BE2C (cell line): ENCODE data around the gene CARD9.

Source experiments
- DNase-seq: peaks from one replicate; pipeline ENCODE4 v3.0.0-alpha.2; 2020
- H3K27me3 ChIP-seq: fragments of 250-450 bp; sonication (Bioruptor Pico); 2 replicates; pipeline ENCODE4 v1.5.1; 2020; ENCODE audit warnings: mild to moderate bottlenecking
- H3K36me3 ChIP-seq: fragments of 250-450 bp; sonication (Bioruptor Pico); 2 replicates; pipeline ENCODE4 v1.5.1; 2020; ENCODE audit warnings: mild to moderate bottlenecking
- H3K4me1 ChIP-seq: fragments of 250-450 bp; sonication (Bioruptor Pico); 2 replicates; pipeline ENCODE4 v1.5.1; 2020
- H3K4me3 ChIP-seq: 2 replicates; pipeline ENCODE4 v1.5.1; 2011; ENCODE audit warnings: low read depth, low read length
- H3K9me3 ChIP-seq: fragments of 250-450 bp; sonication (Bioruptor Pico); 2 replicates; pipeline ENCODE4 v1.5.1; 2020
- TF ChIP-seq, protein P1 (sequence below): IDR thresholded peaks from 2 replicates; pipeline ENCODE4 v1.5.1; 2012; ENCODE audit warnings: mild to moderate bottlenecking, low read depth, low read length

The CARD9 gene

DNA sequence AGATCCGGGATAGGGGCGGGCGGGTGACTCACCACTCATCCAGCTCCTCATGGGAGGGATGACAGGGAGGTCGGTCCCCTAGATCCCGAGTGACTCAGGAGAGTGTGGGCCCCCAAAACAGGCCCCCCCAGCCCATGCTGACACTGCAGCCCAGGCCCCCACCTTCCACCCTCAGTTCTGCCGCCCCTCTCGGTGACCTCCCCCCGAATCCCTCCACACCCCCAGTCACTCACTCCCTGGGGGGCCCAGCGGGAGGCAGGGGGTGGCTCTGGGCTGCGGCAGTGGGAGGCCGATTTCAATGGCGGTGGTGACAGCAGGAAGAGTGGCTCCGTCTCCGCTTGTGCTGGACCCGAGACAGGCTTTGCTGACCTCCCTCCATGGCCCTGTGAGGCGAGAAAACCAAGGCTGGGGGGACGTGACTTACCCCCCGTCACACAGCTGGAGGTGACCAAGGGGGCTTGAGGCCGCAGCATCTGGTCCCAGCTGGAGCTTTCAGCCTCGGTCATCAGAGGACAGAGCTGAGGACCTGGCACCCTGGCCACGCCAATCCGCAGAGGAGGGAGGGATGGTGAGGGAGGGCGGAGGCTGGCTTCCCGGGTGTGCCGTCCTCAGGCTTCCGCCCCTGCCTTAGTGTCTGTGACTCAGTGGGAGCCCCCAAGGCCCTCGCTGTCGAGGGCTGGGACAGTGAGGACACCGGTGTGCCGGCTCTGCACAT is 37.2 kb downstream of the CARD9 start:
- Histone ChIP-seq H3K4me1 (no peaks in the 10 kb centered on the region), H3K36me3 (peaks cover 54% of the 10 kb centered on the region), H3K4me3 (no peak overlapping the region), H3K27me3 (no peaks in the 10 kb centered on the region), H3K9me3 (no peaks in the 10 kb centered on the region)
- TF ChIP-seq, protein P1, sequence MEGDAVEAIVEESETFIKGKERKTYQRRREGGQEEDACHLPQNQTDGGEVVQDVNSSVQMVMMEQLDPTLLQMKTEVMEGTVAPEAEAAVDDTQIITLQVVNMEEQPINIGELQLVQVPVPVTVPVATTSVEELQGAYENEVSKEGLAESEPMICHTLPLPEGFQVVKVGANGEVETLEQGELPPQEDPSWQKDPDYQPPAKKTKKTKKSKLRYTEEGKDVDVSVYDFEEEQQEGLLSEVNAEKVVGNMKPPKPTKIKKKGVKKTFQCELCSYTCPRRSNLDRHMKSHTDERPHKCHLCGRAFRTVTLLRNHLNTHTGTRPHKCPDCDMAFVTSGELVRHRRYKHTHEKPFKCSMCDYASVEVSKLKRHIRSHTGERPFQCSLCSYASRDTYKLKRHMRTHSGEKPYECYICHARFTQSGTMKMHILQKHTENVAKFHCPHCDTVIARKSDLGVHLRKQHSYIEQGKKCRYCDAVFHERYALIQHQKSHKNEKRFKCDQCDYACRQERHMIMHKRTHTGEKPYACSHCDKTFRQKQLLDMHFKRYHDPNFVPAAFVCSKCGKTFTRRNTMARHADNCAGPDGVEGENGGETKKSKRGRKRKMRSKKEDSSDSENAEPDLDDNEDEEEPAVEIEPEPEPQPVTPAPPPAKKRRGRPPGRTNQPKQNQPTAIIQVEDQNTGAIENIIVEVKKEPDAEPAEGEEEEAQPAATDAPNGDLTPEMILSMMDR, result no peak
- no peak for DNase-seq

DNA sequence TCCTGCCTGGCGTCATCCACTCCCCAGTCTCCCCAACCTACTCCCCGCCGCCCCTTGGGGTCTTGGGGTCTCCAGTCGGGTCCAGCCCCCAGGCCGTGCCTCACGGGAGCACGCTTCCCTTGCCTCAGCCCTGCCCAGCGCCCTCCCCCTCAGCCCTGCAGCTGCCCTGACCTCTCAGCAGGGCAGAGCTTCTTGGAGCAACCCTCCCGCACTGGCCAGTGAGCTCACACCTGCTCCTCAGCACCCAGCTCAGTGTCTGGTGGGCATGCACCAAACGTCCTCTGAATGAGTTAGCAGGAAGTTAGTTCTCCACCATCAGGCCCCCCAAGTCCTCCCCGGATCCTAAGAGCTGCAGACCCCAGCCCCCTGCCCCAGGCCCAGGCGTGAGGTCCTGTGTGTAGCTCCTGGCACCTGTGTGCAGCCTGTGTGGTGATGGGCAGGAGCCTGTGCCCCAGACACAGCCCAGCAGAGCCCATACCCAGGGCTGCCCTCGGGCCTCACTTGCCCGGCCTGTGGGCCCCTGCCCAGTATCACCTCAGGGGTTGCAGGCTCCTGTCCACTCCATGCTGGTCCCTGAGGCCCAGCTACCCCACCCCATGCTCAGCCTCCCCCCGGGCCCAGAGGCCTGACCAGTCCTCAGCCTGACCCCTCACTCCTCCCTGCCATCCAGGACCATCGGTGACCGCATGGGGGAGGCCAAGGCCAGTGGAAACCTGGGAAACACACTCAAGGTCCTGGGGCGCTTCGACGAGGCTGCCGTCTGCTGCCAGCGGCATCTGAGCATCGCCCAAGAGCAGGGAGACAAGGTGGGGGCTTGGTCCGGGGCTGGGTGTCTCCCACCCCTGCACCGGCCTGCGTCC is 37.9 kb downstream of the CARD9 start:
- Histone ChIP-seq H3K4me3 (no peak overlapping the region), H3K9me3 (no peaks in the 10 kb centered on the region), H3K4me1 (no peaks in the 10 kb centered on the region), H3K36me3 (peaks cover 52% of the 10 kb centered on the region), H3K27me3 (no peaks in the 10 kb centered on the region)
- TF ChIP-seq, protein P1, result no peak
- no peak for DNase-seq

DNA sequence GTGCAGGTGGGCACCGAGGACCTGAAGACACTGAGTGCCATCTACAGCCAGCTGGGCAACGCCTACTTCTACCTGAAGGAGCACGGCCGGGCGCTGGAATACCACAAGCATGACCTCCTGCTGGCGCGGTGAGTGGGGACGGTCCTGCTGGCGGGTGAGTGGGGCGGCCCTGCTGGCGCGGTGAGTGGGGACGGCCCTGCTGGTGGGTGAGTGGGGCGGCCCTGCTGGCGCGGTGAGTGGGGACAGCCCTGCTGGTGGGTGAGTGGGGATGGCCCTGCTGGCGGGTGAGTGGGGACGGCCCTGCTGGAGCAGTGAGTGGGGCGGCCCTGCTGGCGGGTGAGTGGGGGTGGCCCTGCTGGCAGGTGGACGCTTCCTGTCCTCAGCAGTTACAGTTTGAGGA is 38.9 kb downstream of the CARD9 start:
- H3K36me3 ChIP-seq, result peaks cover 48% of the 10 kb centered on the region
- no peaks in the 10 kb centered on the region for H3K4me1 ChIP-seq
- H3K27me3 ChIP-seq, result no peaks in the 10 kb centered on the region
- DNase-seq, result no peak
- H3K9me3 ChIP-seq, result no peaks in the 10 kb centered on the region
- no peak overlapping the region for H3K4me3 ChIP-seq
- TF ChIP-seq, protein P1, result no peak

DNA sequence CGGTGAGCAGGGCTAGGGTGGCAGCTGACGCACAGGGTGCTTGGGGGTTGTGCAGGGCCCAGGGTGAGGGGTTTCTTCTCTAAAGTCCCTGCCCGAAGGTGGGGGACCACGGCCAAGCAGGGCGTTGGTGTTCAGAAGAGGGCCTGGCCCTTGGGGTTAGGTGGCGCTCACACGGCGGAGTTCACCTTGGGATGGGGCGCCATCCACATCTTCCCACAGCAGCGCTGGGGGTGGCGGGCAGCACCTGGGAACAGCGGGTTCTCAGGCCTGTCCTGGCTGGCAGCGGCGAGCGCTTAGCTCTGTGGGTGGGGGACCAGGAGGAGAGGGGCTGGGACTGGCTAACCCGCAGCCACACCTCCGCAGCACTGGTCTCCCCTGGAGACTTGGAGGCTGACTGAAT is 40.0 kb downstream of the CARD9 start:
- TF ChIP-seq, protein P1, result no peak
- Histone ChIP-seq H3K36me3 (peaks cover 42% of the 10 kb centered on the region), H3K27me3 (no peaks in the 10 kb centered on the region), H3K4me1 (no peaks in the 10 kb centered on the region), H3K4me3 (no peak overlapping the region), H3K9me3 (no peaks in the 10 kb centered on the region)
- no peak for DNase-seq

DNA sequence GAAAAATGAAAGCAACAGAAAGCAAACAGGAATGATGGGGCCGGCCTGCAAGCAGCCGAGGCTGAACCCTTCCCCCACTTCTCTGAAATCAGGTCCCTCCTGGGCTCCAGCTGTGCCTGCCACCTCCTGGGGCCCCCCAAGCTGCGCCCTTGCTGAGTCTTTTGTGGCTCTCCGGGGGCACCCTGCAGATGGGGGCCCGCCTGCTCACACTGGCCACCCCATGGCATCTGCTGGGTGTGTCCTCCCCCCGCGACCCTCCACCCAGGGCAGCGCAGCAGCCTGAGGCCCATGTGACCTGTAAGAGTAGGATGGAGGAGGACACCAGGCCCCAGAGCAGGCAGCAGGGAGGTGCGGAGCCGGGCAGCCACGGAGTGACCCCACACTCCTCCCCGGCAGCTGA is 40.4 kb downstream of the CARD9 start:
- DNase-seq, result no peak
- Histone ChIP-seq H3K27me3 (no peaks in the 10 kb centered on the region), H3K36me3 (peaks cover 38% of the 10 kb centered on the region), H3K4me3 (no peak overlapping the region), H3K9me3 (no peaks in the 10 kb centered on the region), H3K4me1 (no peaks in the 10 kb centered on the region)
- TF ChIP-seq, protein P1, result no peak
